Naive thymus-derived CD8-positive, alpha-beta T cell (primary cell): ENCODE results near the gene HTRA2. TPM values are rescaled to one million over a fixed set of nuclear protein-coding genes. Genes with fewer than 3 reads are reported as not detected.

Experiments
- ATAC-seq, 2 donors: fragments of 150-1000 bp; cut with Tn5 transposase in 1 of 2; sonication (Bioruptor Pico), chemical (Tn5 transposase) in 1 of 2; 1 replicate in 1 of 2; 2 replicates in 1 of 2; pipeline ENCODE4 v1.10.0; 2021; ENCODE audit warnings: mild to moderate bottlenecking in 2 of 2, moderate library complexity in 2 of 2
- POLR2A ChIA-PET: fragments of 350-600 bp; sonication (Branson Sonifier 250); formaldehyde crosslinking; loops from one replicate; lab custom pipeline; 2021; ENCODE audit warnings: antibody characterized with exemption; lab: Charles Lee
- DNase-seq, 10 donors: peaks; one replicate each; pipeline versions ENCODE4 v3.0.0 to v3.0.0-alpha.2; 2020 to 2022
- H3K27ac Mint-ChIP-seq, 10 donors: one replicate each; pipeline ENCODE4 v1.8.0; 2020 to 2022; ENCODE audit warnings: mild to moderate bottlenecking in 10 of 10, mixed read lengths in 10 of 10, moderate library complexity in 4 of 10, inconsistent platforms in 1 of 10
- H3K27me3 Mint-ChIP-seq, 5 donors: one replicate each; pipeline ENCODE4 v1.8.0; 2021 to 2022; ENCODE audit warnings: mixed read lengths in 5 of 5
- H3K36me3 Mint-ChIP-seq, 3 donors: one replicate each; pipeline ENCODE4 v1.8.0; 2020 to 2022; ENCODE audit warnings: mixed read lengths in 3 of 3, mild to moderate bottlenecking in 2 of 3, inconsistent platforms in 1 of 3
- H3K4me1 Mint-ChIP-seq, 4 donors: one replicate each; pipeline ENCODE4 v1.8.0; 2021 to 2022; ENCODE audit warnings: mixed read lengths in 4 of 4
- H3K4me3 Mint-ChIP-seq, 10 donors: one replicate each; pipeline ENCODE4 v1.8.0; 2020 to 2022; ENCODE audit warnings: mild to moderate bottlenecking in 10 of 10, mixed read lengths in 10 of 10, moderate library complexity in 6 of 10, inconsistent platforms in 1 of 10
- H3K9me3 Mint-ChIP-seq, 9 donors: one replicate each; pipeline ENCODE4 v1.8.0; 2020 to 2022; ENCODE audit warnings: mixed read lengths in 9 of 9, mild to moderate bottlenecking in 3 of 9, inconsistent platforms in 1 of 9, moderate library complexity in 1 of 9
- polyA plus RNA-seq, 3 donors: library from polyadenylated mRNA; unstranded; fragments of 300-500 nt; fragmentation: Illumina TruSeq; gene quantifications; one replicate each; pipeline ENCODE4 v1.2.3, GENCODE V29; 2021
- total RNA-seq, 8 experiments: library from RNA in 2 of 8; stranded (reverse) in 2 of 8; gene quantifications; one replicate each; pipeline ENCODE4 v1.2.3 and lab custom pipeline; 2021 to 2026

Gene HTRA2
- total and polyA plus RNA-seq, 5 experiments from 2014 or later, result 21.3 to 44.5 (median 24.5) TPM

GRCh38 chr2:74573747-74574562, 44.2 kb downstream of the HTRA2 start:
- peak; percentile 91 to 93 for ATAC-seq

GRCh38 chr2:74575320-74575719, 45.6 kb downstream of the HTRA2 start:
- DNase-seq (no peak), ATAC-seq (no peak)
- Mint-ChIP-seq H3K4me1 (peaks cover 8 to 34% (median 16%) of the 10 kb centered on the region in 4 donors), H3K27ac (peak overlapping the region in 1 of 10 donors; percentile 36), H3K36me3 (no peaks in the 10 kb centered on the region), H3K4me3 (no peak overlapping the region), H3K27me3 (peaks cover 4 to 9% (median 7%) of the 10 kb centered on the region in 5 donors), H3K9me3 (peaks cover 0 to 10% (median 0%) of the 10 kb centered on the region in 9 donors)
- POLR2A ChIA-PET, result no interaction called here

More at GRCh38 chr2:74573747-74574562, 44.2 kb downstream of the HTRA2 start:
- DNase-seq, result peak in 2 of 10 donors; percentile 38 to 40
- POLR2A ChIA-PET, result interaction anchor here (0.8 kb wide), 1 partner anchor 14 kb away, joined by 3 read pairs; no protein-coding TSS in a partner anchor
- peaks cover 0 to 10% (median 0%) of the 10 kb centered on the region in 9 donors for H3K9me3 Mint-ChIP-seq
- peak overlapping the region; percentile 60 to 77 (median 71) for H3K4me3 Mint-ChIP-seq
- H3K4me1 Mint-ChIP-seq, result peaks cover 8 to 34% (median 16%) of the 10 kb centered on the region in 4 donors
- peak overlapping the region; percentile 24 to 91 (median 80) for H3K27ac Mint-ChIP-seq
- H3K36me3 Mint-ChIP-seq, result no peaks in the 10 kb centered on the region
- H3K27me3 Mint-ChIP-seq, result peaks cover 0 to 8% (median 2%) of the 10 kb centered on the region in 5 donors

- ATAC-seq, result no peak
- H3K4me3 Mint-ChIP-seq, result no peak overlapping the region
- no peak for DNase-seq
- POLR2A ChIA-PET, result no interaction called here
- H3K4me1 Mint-ChIP-seq, result peaks cover 8 to 34% (median 16%) of the 10 kb centered on the region in 4 donors
- H3K27me3 Mint-ChIP-seq, result peaks cover 4 to 17% (median 11%) of the 10 kb centered on the region in 5 donors
- no peaks in the 10 kb centered on the region for H3K36me3 Mint-ChIP-seq
- H3K9me3 Mint-ChIP-seq, result peaks cover 0 to 10% (median 0%) of the 10 kb centered on the region in 9 donors
- H3K27ac Mint-ChIP-seq, result peak overlapping the region in 1 of 10 donors; percentile 46
These were observed 46.6 kb downstream of the HTRA2 start for GRCh38 chr2:74576211-74576862.

- no peak for ATAC-seq
- DNase-seq, result no peak
- no peaks in the 10 kb centered on the region for H3K36me3 Mint-ChIP-seq
- H3K9me3 Mint-ChIP-seq, result peaks cover 0 to 10% (median 0%) of the 10 kb centered on the region in 9 donors
- H3K27ac Mint-ChIP-seq, result no peak overlapping the region
- H3K4me1 Mint-ChIP-seq, result peaks cover 8 to 34% (median 16%) of the 10 kb centered on the region in 4 donors
- H3K4me3 Mint-ChIP-seq, result no peak overlapping the region
- peaks cover 4 to 22% (median 14%) of the 10 kb centered on the region in 5 donors for H3K27me3 Mint-ChIP-seq
- POLR2A ChIA-PET, result no interaction called here
These were observed 47.1 kb downstream of the HTRA2 start for GRCh38 chr2:74576863-74577229.

GRCh38 chr2:74577448-74577847, 47.7 kb downstream of the HTRA2 start:
- no peak overlapping the region for H3K4me3 Mint-ChIP-seq
- H3K36me3 Mint-ChIP-seq, result no peaks in the 10 kb centered on the region
- peaks cover 4 to 27% (median 14%) of the 10 kb centered on the region in 5 donors for H3K27me3 Mint-ChIP-seq
- DNase-seq, result no peak
- H3K4me1 Mint-ChIP-seq, result peaks cover 8 to 32% (median 16%) of the 10 kb centered on the region in 4 donors
- peaks cover 0 to 10% (median 0%) of the 10 kb centered on the region in 9 donors for H3K9me3 Mint-ChIP-seq
- H3K27ac Mint-ChIP-seq, result no peak overlapping the region
- ATAC-seq, result no peak
- POLR2A ChIA-PET, result interaction anchor here (0.6 kb wide), 1 partner anchor 92 kb away, joined by 3 read pairs; no protein-coding TSS in a partner anchor

GRCh38 chr2:74578408-74578807, 48.7 kb downstream of the HTRA2 start:
- H3K36me3 Mint-ChIP-seq, result no peaks in the 10 kb centered on the region
- peaks cover 4 to 27% (median 14%) of the 10 kb centered on the region in 5 donors for H3K27me3 Mint-ChIP-seq
- H3K4me1 Mint-ChIP-seq, result peaks cover 8 to 30% (median 15%) of the 10 kb centered on the region in 4 donors
- ATAC-seq (no peak), DNase-seq (no peak)
- no peak overlapping the region for H3K27ac Mint-ChIP-seq
- POLR2A ChIA-PET, result no interaction called here
- peaks cover 0 to 10% (median 0%) of the 10 kb centered on the region in 9 donors for H3K9me3 Mint-ChIP-seq
- no peak overlapping the region for H3K4me3 Mint-ChIP-seq

GRCh38 chr2:74581463-74581862, 51.7 kb downstream of the HTRA2 start:
- no peaks in the 10 kb centered on the region for H3K9me3 Mint-ChIP-seq
- no peak for ATAC-seq
- no peak overlapping the region for H3K27ac Mint-ChIP-seq
- POLR2A ChIA-PET, result no interaction called here
- no peaks in the 10 kb centered on the region for H3K36me3 Mint-ChIP-seq
- DNase-seq, result no peak
- peaks cover 0 to 15% (median 5%) of the 10 kb centered on the region in 4 donors for H3K4me1 Mint-ChIP-seq
- H3K27me3 Mint-ChIP-seq, result peaks cover 4 to 27% (median 11%) of the 10 kb centered on the region in 5 donors
- H3K4me3 Mint-ChIP-seq, result no peak overlapping the region

GRCh38 chr2:74582184-74582583, 52.5 kb downstream of the HTRA2 start:
- Mint-ChIP-seq H3K4me3 (no peak overlapping the region), H3K27ac (no peak overlapping the region), H3K27me3 (peaks cover 4 to 27% (median 10%) of the 10 kb centered on the region in 5 donors), H3K4me1 (peaks cover 0 to 9% (median 5%) of the 10 kb centered on the region in 4 donors), H3K9me3 (no peaks in the 10 kb centered on the region), H3K36me3 (no peaks in the 10 kb centered on the region)
- POLR2A ChIA-PET, result no interaction called here
- ATAC-seq (no peak), DNase-seq (no peak)

Other genes starting within 250 kb of the HTRA2 start
- gene SLC4A5, start 186.5 kb upstream of the HTRA2 start, total RNA-seq, result 10 to 100 TPM; 12.7 to 15.1 TPM
- gene SLC4A5, start 186.5 kb upstream of the HTRA2 start, polyA plus RNA-seq, result 1 to 10 TPM in 2 of 3 donors, under 1 TPM in 1; 0.46 to 1.5 (median 1.5) TPM
- 100 to 1,000 TPM in 1 of 2 experiments, 10 to 100 TPM in 1; 97.5 to 108 TPM for gene DCTN1, start 149.6 kb upstream of the HTRA2 start, total RNA-seq
- 10 to 100 TPM; 55.0 to 80.1 (median 68.7) TPM for gene DCTN1, start 149.6 kb upstream of the HTRA2 start, polyA plus RNA-seq
- 1 to 10 TPM; 7.5 to 9.8 TPM for gene C2orf81, start 108.3 kb upstream of the HTRA2 start, total RNA-seq
- gene C2orf81, start 108.3 kb upstream of the HTRA2 start, polyA plus RNA-seq, result 1 to 10 TPM; 3.2 to 5.3 (median 3.3) TPM
- gene WDR54, start 108.2 kb upstream of the HTRA2 start, total RNA-seq, result 10 to 100 TPM; 28.9 to 31.1 TPM
- gene WDR54, start 108.2 kb upstream of the HTRA2 start, polyA plus RNA-seq, result 10 to 100 TPM; 43.9 to 65.1 (median 61.7) TPM
- gene RTKN, start 88.0 kb upstream of the HTRA2 start, total RNA-seq, result under 1 TPM in 1 of 2 experiments, not detected in 1; 0.47 TPM
- under 1 TPM; 0.09 to 0.54 (median 0.30) TPM for gene RTKN, start 88.0 kb upstream of the HTRA2 start, polyA plus RNA-seq
- gene INO80B, start 74.8 kb upstream of the HTRA2 start, total RNA-seq, result 10 to 100 TPM; 93.6 to 93.8 TPM
- gene INO80B, start 74.8 kb upstream of the HTRA2 start, polyA plus RNA-seq, result 1 to 10 TPM; 8.1 to 9.4 (median 8.2) TPM
- 100 to 1,000 TPM; 121 to 122 TPM for gene WBP1, start 71.5 kb upstream of the HTRA2 start, total RNA-seq
- gene WBP1, start 71.5 kb upstream of the HTRA2 start, polyA plus RNA-seq, result 10 to 100 TPM; 32.4 to 38.3 (median 34.2) TPM
- gene MOGS, start 64.6 kb upstream of the HTRA2 start, total RNA-seq, result 10 to 100 TPM; 77.0 to 78.6 TPM
- 10 to 100 TPM; 25.6 to 31.8 (median 29.8) TPM for gene MOGS, start 64.6 kb upstream of the HTRA2 start, polyA plus RNA-seq
- 10 to 100 TPM; 72.0 to 81.4 TPM for gene MRPL53, start 57.3 kb upstream of the HTRA2 start, total RNA-seq
- 100 to 1,000 TPM; 148 to 171 (median 154) TPM for gene MRPL53, start 57.3 kb upstream of the HTRA2 start, polyA plus RNA-seq
- gene CCDC142, start 46.9 kb upstream of the HTRA2 start, total RNA-seq, result 10 to 100 TPM; 61.4 to 67.4 TPM
- 10 to 100 TPM in 2 of 3 donors, 1 to 10 TPM in 1; 7.8 to 15.5 (median 14.6) TPM for gene CCDC142, start 46.9 kb upstream of the HTRA2 start, polyA plus RNA-seq
- 10 to 100 TPM; 43.8 to 52.1 TPM for gene TTC31, start 46.9 kb upstream of the HTRA2 start, total RNA-seq
- 10 to 100 TPM; 18.9 to 21.1 (median 21.1) TPM for gene TTC31, start 46.9 kb upstream of the HTRA2 start, polyA plus RNA-seq
- gene LBX2, start 30.3 kb upstream of the HTRA2 start, total RNA-seq, result not detected
- gene LBX2, start 30.3 kb upstream of the HTRA2 start, polyA plus RNA-seq, result not detected
- 10 to 100 TPM; 33.1 to 34.6 TPM for gene PCGF1, start 22.2 kb upstream of the HTRA2 start, total RNA-seq
- gene PCGF1, start 22.2 kb upstream of the HTRA2 start, polyA plus RNA-seq, result 10 to 100 TPM in 1 of 3 donors, 1 to 10 TPM in 2; 6.7 to 11.8 (median 7.3) TPM
- gene TLX2, start 15.5 kb upstream of the HTRA2 start, total RNA-seq, result not detected
- not detected for gene TLX2, start 15.5 kb upstream of the HTRA2 start, polyA plus RNA-seq
- under 1 TPM; 0.36 to 0.81 TPM for gene DQX1, start 3.7 kb upstream of the HTRA2 start, total RNA-seq
- gene DQX1, start 3.7 kb upstream of the HTRA2 start, polyA plus RNA-seq, result not detected
- gene AUP1, start 227 bp upstream of the HTRA2 start, total RNA-seq, result 100 to 1,000 TPM; 173 to 184 TPM
- 10 to 100 TPM; 79.5 to 88.9 (median 81.8) TPM for gene AUP1, start 227 bp upstream of the HTRA2 start, polyA plus RNA-seq
- under 1 TPM in 1 of 2 experiments, not detected in 1; 0.22 TPM for gene LOXL3, start 24.0 kb downstream of the HTRA2 start, total RNA-seq
- gene LOXL3, start 24.0 kb downstream of the HTRA2 start, polyA plus RNA-seq, result under 1 TPM; 0.06 to 0.15 (median 0.06) TPM
- 10 to 100 TPM; 21.0 to 23.1 TPM for gene DOK1, start 24.8 kb downstream of the HTRA2 start, total RNA-seq
- gene DOK1, start 24.8 kb downstream of the HTRA2 start, polyA plus RNA-seq, result 10 to 100 TPM; 11.8 to 18.8 (median 15.9) TPM
- not detected for gene M1AP, start 118.4 kb downstream of the HTRA2 start, total RNA-seq
- under 1 TPM in 1 of 3 donors, not detected in 2; 0.10 TPM for gene M1AP, start 118.4 kb downstream of the HTRA2 start, polyA plus RNA-seq
- 10 to 100 TPM; 16.5 to 18.9 TPM for gene SEMA4F, start 124.3 kb downstream of the HTRA2 start, total RNA-seq
- 1 to 10 TPM; 5.6 to 8.3 (median 7.5) TPM for gene SEMA4F, start 124.3 kb downstream of the HTRA2 start, polyA plus RNA-seq